Uterus (tissue), 4 donors: ENCODE results near the gene SIRT3. TPM values are rescaled to one million over a fixed set of nuclear protein-coding genes. Genes with fewer than 3 reads are reported as not detected.
A peak's percentile ranks its signal among the peaks of the same experiment; 100 is the strongest.

Experiments used
- DNase-seq, 2 donors: peaks; one replicate each; pipeline ENCODE4 v3.0.0-alpha.2; 2019 to 2020
- H3K27ac ChIP-seq, 2 donors: fragments of 200-600 bp; sonication (generic); 1 replicate in 1 of 2; 2 replicates in 1 of 2; pipeline ENCODE4 v1.5.1; 2016 to 2018
- H3K27me3 ChIP-seq, 2 donors: fragments of 200-600 bp; sonication (generic); one replicate each; pipeline ENCODE4 v1.5.1; 2018 to 2019; ENCODE audit warnings: control low read depth in 1 of 2
- H3K36me3 ChIP-seq, 2 donors: fragments of 200-600 bp; sonication (generic); one replicate each; pipeline ENCODE4 v1.5.1; 2019; ENCODE audit warnings: control low read depth in 1 of 2
- H3K4me1 ChIP-seq, 2 donors: fragments of 200-600 bp; sonication (generic); one replicate each; pipeline ENCODE4 v1.5.1; 2018 to 2019; ENCODE audit warnings: control low read depth in 1 of 2
- H3K4me3 ChIP-seq, 2 donors: fragments of 200-600 bp; sonication (generic); 1 replicate in 1 of 2; 2 replicates in 1 of 2; pipeline ENCODE4 v1.5.1; 2018 to 2019; ENCODE audit warnings: mild to moderate bottlenecking in 1 of 2
- H3K9me3 ChIP-seq, 2 donors: fragments of 200-600 bp; sonication (generic); one replicate each; pipeline ENCODE4 v1.5.1; 2019; ENCODE audit warnings: control low read depth in 1 of 2
- POLR2A ChIP-seq, 2 donors: fragments of 450-650 bp; IDR thresholded peaks; one replicate each; pipeline ENCODE4 v1.6.1; 2016; ENCODE audit warnings: antibody characterized with exemption in 2 of 2, mild to moderate bottlenecking in 1 of 2, moderate library complexity in 1 of 2
- intact Hi-C: fragments of 100-400 bp; cut with DNase I; formaldehyde crosslinking; loops from one replicate; pipeline ENCODE4 v1.15.1; 2023; ENCODE audit warnings: low total_unique reads
- total RNA-seq, 4 donors: library from RNA; depleted of rRNA in 3 of 4; stranded (reverse); fragments of >200 nt in 3 of 4; gene quantifications; one replicate each; pipeline versions ENCODE4 v1.1.0 to v1.2.4, GENCODE V29; 2014 to 2023
- TF ChIP-seq, protein P1 (sequence below), 4 experiments: fragments of 200-600 bp in 2 of 4; fragments of 450-650 bp in 2 of 4; sonication (generic) in 2 of 4; IDR thresholded peaks; one replicate each; pipeline ENCODE4 v1.5.1; 2016 to 2019; ENCODE audit warnings: antibody characterized with exemption in 4 of 4, mild to moderate bottlenecking in 2 of 4, moderate library complexity in 1 of 4
- donor health status: DM: yes; HTN: yes; CAD: no.

SIRT3 gene
- total RNA-seq, 4 donors from 2014 or later = 1.5 to 25.9 (median 9.8) TPM

DNA sequence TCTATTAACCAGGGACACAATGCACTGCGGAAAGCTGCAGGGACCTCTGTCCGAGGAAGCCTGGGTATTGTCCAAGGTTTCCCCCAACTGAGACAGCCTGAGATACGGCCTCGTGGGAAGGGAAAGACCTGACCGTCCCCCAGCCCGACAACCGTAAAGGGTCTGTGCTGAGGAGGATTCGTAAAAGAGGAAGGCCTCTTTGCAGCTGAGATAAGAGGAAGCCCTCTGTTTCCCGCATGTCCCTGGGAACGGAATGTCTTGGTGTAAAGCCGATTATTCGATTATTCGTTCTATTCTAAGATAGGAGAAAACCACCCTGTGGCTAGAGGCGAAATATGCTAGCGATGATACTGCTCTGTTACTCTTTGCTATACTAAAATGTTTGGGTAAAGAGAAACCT is 34.2 kb downstream of the SIRT3 start:
- Histone ChIP-seq H3K27ac (no peak overlapping the region), H3K4me1 (peaks cover 5 to 11% of the 10 kb centered on the region in 2 donors), H3K27me3 (no peaks in the 10 kb centered on the region), H3K36me3 (no peaks in the 10 kb centered on the region), H3K9me3 (no peaks in the 10 kb centered on the region), H3K4me3 (no peak overlapping the region)
- DNase-seq = peak in 1 of 2 donors; percentile 8
- intact Hi-C loops = loop anchor here (10.0 kb wide), 1 partner anchor 173 kb away; no protein-coding TSS in a partner anchor
- TF ChIP-seq, protein P1, sequence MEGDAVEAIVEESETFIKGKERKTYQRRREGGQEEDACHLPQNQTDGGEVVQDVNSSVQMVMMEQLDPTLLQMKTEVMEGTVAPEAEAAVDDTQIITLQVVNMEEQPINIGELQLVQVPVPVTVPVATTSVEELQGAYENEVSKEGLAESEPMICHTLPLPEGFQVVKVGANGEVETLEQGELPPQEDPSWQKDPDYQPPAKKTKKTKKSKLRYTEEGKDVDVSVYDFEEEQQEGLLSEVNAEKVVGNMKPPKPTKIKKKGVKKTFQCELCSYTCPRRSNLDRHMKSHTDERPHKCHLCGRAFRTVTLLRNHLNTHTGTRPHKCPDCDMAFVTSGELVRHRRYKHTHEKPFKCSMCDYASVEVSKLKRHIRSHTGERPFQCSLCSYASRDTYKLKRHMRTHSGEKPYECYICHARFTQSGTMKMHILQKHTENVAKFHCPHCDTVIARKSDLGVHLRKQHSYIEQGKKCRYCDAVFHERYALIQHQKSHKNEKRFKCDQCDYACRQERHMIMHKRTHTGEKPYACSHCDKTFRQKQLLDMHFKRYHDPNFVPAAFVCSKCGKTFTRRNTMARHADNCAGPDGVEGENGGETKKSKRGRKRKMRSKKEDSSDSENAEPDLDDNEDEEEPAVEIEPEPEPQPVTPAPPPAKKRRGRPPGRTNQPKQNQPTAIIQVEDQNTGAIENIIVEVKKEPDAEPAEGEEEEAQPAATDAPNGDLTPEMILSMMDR (IDR thresholded peaks at IDR 0.05) = no peak
- TF ChIP-seq POLR2A (IDR thresholded peaks at IDR 0.05) = no peak

DNA sequence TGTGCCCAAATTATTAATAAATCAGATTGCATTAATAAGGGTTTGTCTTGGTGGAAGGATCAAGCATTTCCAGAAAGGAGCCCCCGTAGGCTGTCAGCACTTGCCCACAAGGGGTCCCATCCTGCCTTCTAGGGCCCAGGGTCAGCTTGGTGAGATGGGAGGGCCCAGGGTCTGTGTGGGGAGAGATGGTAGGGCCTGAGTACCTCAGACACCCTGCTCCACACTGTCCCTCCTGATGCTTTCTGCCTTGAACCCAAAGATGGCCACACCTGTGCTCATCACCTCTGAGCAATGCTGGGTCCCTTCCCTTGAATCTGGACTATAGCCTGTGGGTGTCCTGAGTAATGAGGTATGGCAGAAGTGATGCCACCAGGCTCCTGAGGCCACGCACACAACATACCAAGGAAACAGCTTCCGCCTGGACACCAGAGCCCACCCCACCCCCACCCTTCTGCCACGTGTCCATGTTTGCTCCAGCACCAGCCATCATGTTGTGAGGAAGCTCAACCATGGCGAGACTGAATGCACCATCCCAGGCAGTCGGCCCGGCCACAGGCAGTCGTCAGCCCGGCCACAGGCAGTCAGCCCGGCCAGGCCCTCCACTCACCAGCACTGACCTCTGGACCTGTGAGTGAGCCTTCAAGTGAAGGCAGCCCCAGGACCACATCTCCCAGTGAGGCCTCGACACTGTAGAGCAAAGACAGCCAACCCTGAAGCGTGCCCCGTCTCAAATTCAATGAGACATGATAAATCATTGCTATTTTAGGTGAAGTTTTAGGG is 35.7 kb downstream of the SIRT3 start:
- DNase-seq = no peak
- H3K27me3 ChIP-seq = no peaks in the 10 kb centered on the region
- H3K36me3 ChIP-seq = no peaks in the 10 kb centered on the region
- H3K4me3 ChIP-seq = no peak overlapping the region
- intact Hi-C loops = loop anchor here (10.0 kb wide), 1 partner anchor 174 kb away; no protein-coding TSS in a partner anchor
- no peaks in the 10 kb centered on the region for H3K9me3 ChIP-seq
- TF ChIP-seq, protein P1 (IDR thresholded peaks at IDR 0.05) = no peak
- TF ChIP-seq POLR2A (IDR thresholded peaks at IDR 0.05) = no peak
- H3K27ac ChIP-seq = no peak overlapping the region
- peaks cover 1% of the 10 kb centered on the region in 2 donors for H3K4me1 ChIP-seq

DNA sequence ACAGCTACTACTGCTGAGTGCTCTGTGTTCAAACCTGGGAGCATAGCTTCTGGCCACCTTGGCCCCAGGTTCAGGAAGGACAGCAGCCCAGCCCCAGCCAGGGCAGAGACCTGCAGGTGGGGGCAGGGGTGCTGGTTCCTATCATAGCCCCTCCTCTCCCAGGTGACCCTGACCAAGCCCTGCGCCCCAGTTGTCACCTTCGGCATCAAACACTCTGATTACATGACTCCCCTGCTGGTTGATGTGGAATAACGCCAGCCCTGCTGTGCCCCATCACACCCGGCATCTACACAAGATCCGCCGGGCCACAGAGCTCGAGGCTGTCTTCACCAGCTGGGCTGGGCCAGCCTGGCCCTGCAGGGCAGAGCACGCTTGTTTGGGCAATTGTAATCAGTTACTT is 36.4 kb downstream of the SIRT3 start:
- Histone ChIP-seq H3K27ac (no peak overlapping the region), H3K36me3 (no peaks in the 10 kb centered on the region), H3K27me3 (no peaks in the 10 kb centered on the region), H3K9me3 (no peaks in the 10 kb centered on the region), H3K4me1 (no peaks in the 10 kb centered on the region), H3K4me3 (no peak overlapping the region)
- DNase-seq = no peak
- TF ChIP-seq, protein P1 (IDR thresholded peaks at IDR 0.05) = no peak
- TF ChIP-seq POLR2A (IDR thresholded peaks at IDR 0.05) = no peak
- intact Hi-C loops = loop anchor here (10.0 kb wide), 1 partner anchor 175 kb away; no protein-coding TSS in a partner anchor

DNA sequence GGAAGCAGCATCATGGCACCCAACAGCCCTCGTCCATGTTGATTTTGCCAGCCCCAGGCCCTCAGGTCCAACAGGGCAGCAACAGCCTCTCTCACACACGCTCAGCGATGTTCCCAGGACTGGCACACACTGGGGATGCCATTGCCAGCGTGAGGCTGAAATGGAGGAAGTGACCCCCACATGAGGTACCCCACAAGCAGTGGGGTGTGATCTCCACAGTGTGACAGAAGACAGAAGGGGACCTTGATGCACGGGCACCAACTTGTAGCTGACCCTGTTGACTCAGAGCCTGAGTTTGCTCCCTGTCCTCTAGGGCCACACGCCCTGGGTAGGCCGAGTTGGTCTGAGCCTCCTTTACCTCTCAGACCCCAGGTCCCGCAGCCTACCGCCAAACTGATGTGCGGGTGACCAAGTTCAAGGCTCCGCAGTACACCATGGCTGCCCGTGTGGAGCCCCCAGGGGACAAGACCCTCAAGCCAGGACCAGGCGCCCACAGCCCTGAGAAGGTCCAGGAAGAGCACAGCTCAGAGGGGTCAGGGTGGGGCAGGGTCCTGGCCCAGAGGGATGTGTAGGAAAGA is 37.0 kb downstream of the SIRT3 start:
- DNase-seq = no peak
- Histone ChIP-seq H3K4me3 (no peak overlapping the region), H3K27me3 (no peaks in the 10 kb centered on the region), H3K36me3 (no peaks in the 10 kb centered on the region), H3K27ac (no peak overlapping the region), H3K9me3 (no peaks in the 10 kb centered on the region), H3K4me1 (no peaks in the 10 kb centered on the region)
- TF ChIP-seq POLR2A (IDR thresholded peaks at IDR 0.05) = no peak
- TF ChIP-seq, protein P1 (IDR thresholded peaks at IDR 0.05) = no peak
- intact Hi-C loops = no loop called here

DNA sequence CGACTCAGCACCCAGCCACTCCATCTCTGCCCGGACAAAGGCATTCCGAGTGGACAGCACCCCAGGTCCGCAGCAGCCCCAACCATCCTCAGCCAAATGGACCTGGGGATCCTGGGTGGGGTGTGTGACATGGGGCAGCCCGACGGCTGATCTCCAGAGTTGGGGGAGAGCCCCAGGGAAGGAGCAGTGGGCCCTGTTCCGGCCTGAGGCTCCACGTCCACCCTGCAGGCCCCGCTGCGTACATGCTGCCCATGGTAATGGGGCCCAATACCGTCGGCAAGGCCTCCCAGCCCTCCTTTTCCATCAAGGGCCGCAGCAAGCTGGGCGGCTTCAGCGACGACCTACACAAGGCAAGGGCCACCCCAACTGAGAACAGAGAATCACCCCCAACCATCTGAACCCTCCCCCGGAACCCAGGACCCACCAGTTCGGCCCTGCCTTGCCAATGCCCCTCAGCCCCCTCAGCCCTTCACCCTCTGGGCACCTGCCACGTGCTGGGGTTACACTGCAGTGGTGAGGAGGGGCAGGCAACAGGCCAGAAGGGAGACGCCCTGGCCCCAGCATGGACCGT is 37.8 kb downstream of the SIRT3 start:
- intact Hi-C loops = no loop called here
- no peak for DNase-seq
- H3K27ac ChIP-seq = no peak overlapping the region

More for the DNA sequence above, 37.8 kb downstream of the SIRT3 start:
- Histone ChIP-seq H3K4me1 (no peaks in the 10 kb centered on the region), H3K27me3 (no peaks in the 10 kb centered on the region), H3K4me3 (no peak overlapping the region), H3K36me3 (no peaks in the 10 kb centered on the region), H3K9me3 (no peaks in the 10 kb centered on the region)
- TF ChIP-seq, protein P1 (IDR thresholded peaks at IDR 0.05) = no peak
- no peak for TF ChIP-seq POLR2A (IDR thresholded peaks at IDR 0.05)
